ENCODE data around the gene DPT.

DNA sequence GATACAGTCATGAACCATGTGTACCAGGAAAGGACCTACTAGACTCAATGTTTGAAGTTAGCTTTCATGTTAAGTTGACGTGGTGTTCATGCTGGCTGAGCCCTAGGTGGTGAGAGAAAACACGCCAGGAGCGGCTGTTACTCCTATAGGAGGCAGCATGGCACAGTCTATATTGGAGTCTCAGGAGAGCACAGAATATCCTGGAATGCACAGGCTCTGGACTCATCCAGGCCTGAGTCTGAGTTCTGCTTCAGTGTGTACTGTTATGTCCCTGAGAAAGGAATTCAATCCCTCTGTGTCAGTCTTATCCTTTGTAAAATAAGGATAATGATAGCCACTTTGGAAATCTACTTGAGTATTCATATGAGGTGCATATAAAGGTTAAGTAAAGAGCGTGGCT is 41.2 kb downstream of the DPT start:
- TF ChIP-seq, protein P1, sequence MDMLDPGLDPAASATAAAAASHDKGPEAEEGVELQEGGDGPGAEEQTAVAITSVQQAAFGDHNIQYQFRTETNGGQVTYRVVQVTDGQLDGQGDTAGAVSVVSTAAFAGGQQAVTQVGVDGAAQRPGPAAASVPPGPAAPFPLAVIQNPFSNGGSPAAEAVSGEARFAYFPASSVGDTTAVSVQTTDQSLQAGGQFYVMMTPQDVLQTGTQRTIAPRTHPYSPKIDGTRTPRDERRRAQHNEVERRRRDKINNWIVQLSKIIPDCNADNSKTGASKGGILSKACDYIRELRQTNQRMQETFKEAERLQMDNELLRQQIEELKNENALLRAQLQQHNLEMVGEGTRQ (CRISPR knock-in tag; IDR thresholded peaks at IDR 0.05), result no peak
- TF ChIP-seq, protein P2, sequence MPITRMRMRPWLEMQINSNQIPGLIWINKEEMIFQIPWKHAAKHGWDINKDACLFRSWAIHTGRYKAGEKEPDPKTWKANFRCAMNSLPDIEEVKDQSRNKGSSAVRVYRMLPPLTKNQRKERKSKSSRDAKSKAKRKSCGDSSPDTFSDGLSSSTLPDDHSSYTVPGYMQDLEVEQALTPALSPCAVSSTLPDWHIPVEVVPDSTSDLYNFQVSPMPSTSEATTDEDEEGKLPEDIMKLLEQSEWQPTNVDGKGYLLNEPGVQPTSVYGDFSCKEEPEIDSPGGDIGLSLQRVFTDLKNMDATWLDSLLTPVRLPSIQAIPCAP (CRISPR knock-in tag; IDR thresholded peaks at IDR 0.05), result no peak
- TF ChIP-seq, protein P3, sequence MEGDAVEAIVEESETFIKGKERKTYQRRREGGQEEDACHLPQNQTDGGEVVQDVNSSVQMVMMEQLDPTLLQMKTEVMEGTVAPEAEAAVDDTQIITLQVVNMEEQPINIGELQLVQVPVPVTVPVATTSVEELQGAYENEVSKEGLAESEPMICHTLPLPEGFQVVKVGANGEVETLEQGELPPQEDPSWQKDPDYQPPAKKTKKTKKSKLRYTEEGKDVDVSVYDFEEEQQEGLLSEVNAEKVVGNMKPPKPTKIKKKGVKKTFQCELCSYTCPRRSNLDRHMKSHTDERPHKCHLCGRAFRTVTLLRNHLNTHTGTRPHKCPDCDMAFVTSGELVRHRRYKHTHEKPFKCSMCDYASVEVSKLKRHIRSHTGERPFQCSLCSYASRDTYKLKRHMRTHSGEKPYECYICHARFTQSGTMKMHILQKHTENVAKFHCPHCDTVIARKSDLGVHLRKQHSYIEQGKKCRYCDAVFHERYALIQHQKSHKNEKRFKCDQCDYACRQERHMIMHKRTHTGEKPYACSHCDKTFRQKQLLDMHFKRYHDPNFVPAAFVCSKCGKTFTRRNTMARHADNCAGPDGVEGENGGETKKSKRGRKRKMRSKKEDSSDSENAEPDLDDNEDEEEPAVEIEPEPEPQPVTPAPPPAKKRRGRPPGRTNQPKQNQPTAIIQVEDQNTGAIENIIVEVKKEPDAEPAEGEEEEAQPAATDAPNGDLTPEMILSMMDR (IDR thresholded peaks at IDR 0.05), result no peak
- TF ChIP-seq, protein P4, sequence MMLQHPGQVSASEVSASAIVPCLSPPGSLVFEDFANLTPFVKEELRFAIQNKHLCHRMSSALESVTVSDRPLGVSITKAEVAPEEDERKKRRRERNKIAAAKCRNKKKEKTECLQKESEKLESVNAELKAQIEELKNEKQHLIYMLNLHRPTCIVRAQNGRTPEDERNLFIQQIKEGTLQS (CRISPR knock-in tag; conservative IDR thresholded peaks at IDR 0.05), result no peak
- TF ChIP-seq GABPB1 (CRISPR knock-in tag; IDR thresholded peaks at IDR 0.05), result no peak
- TF ChIP-seq ZNF121 (CRISPR knock-in tag; IDR thresholded peaks at IDR 0.05), result no peak
- no peak for TF ChIP-seq CREB1 (CRISPR knock-in tag; IDR thresholded peaks at IDR 0.05)
- no peak for TF ChIP-seq ETV6 (CRISPR knock-in tag; IDR thresholded peaks at IDR 0.05)
- TF ChIP-seq, protein P5, sequence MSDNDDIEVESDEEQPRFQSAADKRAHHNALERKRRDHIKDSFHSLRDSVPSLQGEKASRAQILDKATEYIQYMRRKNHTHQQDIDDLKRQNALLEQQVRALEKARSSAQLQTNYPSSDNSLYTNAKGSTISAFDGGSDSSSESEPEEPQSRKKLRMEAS (CRISPR knock-in tag; IDR thresholded peaks at IDR 0.05), result no peak

All from WTC11 (cell line).